ENCODE data around the gene PLXNA2. TPM values are rescaled to one million over a fixed set of nuclear protein-coding genes. Genes with fewer than 3 reads are reported as not detected.

The PLXNA2 gene
- polyA plus RNA-seq, 1 of the 3 experiments (the other 2 are of a cell fraction): 8.5 TPM

DNA sequence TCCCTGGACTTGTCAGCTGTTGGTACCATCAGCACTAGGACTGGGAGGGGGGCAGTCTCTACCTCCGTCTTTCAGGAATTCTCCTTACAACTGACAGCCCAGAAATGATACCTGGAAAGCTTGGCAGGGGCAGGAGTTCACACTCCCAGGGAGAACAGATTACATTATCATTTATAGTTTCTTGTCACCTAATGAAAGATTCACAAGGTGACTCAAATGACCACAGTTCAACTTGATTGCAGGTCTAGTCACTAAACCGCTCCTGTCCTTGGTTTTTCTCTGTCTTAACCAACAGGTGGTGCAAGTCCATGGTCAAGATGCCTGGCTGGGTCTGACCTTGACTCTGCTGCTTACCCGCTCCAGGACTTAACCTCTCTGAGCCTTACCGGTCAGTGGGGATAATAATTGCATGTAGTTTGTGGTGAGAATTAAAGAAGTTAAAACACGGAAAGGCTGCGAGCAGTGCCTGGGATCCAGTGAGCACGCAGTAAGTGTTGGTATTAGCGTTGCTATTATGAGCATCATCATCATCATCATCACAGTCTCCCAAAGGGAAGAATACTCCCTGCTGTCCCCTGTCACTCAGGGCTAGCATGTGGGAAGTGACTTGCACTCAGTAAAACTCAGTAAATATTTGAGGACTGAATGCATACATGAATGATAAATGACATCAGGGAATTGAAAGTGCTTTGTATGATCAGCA, 207.9 kb downstream of the PLXNA2 start:
- ChIA-PET POLR2A (no interaction called here), CTCF (interaction anchor here (0.6 to 3.4 kb wide), 17 partner anchors 8 to 1171 kb away, joined by 3 to 30 read pairs (median 3); partner anchors contain the start of gene PLXNA2)
- Histone ChIP-seq H3K9me2 (no peaks in the 10 kb centered on the region), H3K27me3 (ENCODE audit: insufficient read depth) (no peaks in the 10 kb centered on the region), H3K79me2 (ENCODE audit: insufficient read depth) (no peaks in the 10 kb centered on the region), H3K4me1 (ENCODE audit: control insufficient read depth in 1 of 2, insufficient read depth in 2 of 2, low read depth in 1 of 2, low read length in 1 of 2) (peaks cover 0 to 4% of the 10 kb centered on the region in 2 experiments; a peak in 1 of 4 replicates), H3K4me2 (no peak overlapping the region), H3F3A (replicated peaks; ENCODE audit: insufficient read depth) (peaks cover 5% of the 10 kb centered on the region), H4K20me1 (ENCODE audit: insufficient read depth) (no peaks in the 10 kb centered on the region), H3K9ac (no peak overlapping the region), H3K27ac (ENCODE audit: low read depth in 2 of 2, low read length in 1 of 2) (no peak overlapping the region), H2AFZ (ENCODE audit: low read depth) (no peak overlapping the region), H3K36me3 (replicated peaks in 1 of 2; ENCODE audit: control insufficient read depth in 1 of 2, insufficient read depth in 2 of 2, low read length in 1 of 2) (peaks cover 46 to 92% of the 10 kb centered on the region in 2 experiments), H3K9me3 (no peaks in the 10 kb centered on the region), H3K4me3 (ENCODE audit: low read depth in 2 of 2, low read length in 1 of 2) (no peak overlapping the region)
- no peak for TF ChIP-seq SIN3A (IDR thresholded peaks at IDR 0.05; ENCODE audit: borderline replicate concordance, low read depth, low read length)
- TF ChIP-seq CHD2 (IDR thresholded peaks at IDR 0.05; ENCODE audit: low read length, partially characterized antibody): no peak
- TF ChIP-seq TEAD4 (IDR thresholded peaks at IDR 0.05; ENCODE audit: borderline replicate concordance, insufficient read depth): no peak
- TF ChIP-seq RXRA (IDR thresholded peaks at IDR 0.05; ENCODE audit: borderline replicate concordance, low read depth): no peak
- no peak for TF ChIP-seq REST (IDR thresholded peaks at IDR 0.05; ENCODE audit: low read depth, low read length)
- TF ChIP-seq EP300 (IDR thresholded peaks at IDR 0.05; ENCODE audit: borderline replicate concordance in 1 of 2, low read depth in 1 of 2, low read length in 1 of 2): no peak
- no peak for TF ChIP-seq MXI1 (IDR thresholded peaks at IDR 0.05; ENCODE audit: low read depth, low read length)
- peak; percentile 48 for TF ChIP-seq SMC3 (IDR thresholded peaks at IDR 0.05; ENCODE audit: low read depth, low read length)
- TF ChIP-seq, protein P1, sequence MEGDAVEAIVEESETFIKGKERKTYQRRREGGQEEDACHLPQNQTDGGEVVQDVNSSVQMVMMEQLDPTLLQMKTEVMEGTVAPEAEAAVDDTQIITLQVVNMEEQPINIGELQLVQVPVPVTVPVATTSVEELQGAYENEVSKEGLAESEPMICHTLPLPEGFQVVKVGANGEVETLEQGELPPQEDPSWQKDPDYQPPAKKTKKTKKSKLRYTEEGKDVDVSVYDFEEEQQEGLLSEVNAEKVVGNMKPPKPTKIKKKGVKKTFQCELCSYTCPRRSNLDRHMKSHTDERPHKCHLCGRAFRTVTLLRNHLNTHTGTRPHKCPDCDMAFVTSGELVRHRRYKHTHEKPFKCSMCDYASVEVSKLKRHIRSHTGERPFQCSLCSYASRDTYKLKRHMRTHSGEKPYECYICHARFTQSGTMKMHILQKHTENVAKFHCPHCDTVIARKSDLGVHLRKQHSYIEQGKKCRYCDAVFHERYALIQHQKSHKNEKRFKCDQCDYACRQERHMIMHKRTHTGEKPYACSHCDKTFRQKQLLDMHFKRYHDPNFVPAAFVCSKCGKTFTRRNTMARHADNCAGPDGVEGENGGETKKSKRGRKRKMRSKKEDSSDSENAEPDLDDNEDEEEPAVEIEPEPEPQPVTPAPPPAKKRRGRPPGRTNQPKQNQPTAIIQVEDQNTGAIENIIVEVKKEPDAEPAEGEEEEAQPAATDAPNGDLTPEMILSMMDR (IDR thresholded peaks at IDR 0.05): peak; percentile 42
- peak; percentile 60 for TF ChIP-seq RAD21 (IDR thresholded peaks at IDR 0.05; ENCODE audit: low read length)
- DNase-seq: peak; percentile 58
- 96% methylated on average over 8 of the region's 8 CpGs for WGBS (ENCODE audit: low lambda C conversion rate)

All from SK-N-SH (cell line).